ENCODE data around the gene OLFML1. TPM values are rescaled to one million over a fixed set of nuclear protein-coding genes. Genes with fewer than 3 reads are reported as not detected.

Gene OLFML1
- total RNA-seq, 1 donor from 2014 or later = not detected

- no peak overlapping the region for H2AFZ ChIP-seq (replicated peaks)
- H3F3A ChIP-seq (ENCODE audit: low read depth) = no peaks in the 10 kb centered on the region
- no peaks in the 10 kb centered on the region for H3K9me3 Mint-ChIP-seq
- no peaks in the 10 kb centered on the region for H3K36me3 Mint-ChIP-seq
- no peaks in the 10 kb centered on the region for H4K20me1 ChIP-seq (ENCODE audit: low read depth)
- TF ChIP-seq EZH2 (IDR thresholded peaks at IDR 0.05) = no peak
- DNase-seq (ENCODE audit: low spot score) = no peak
- H3K4me3 ChIP-seq = no peak overlapping the region
- no peak overlapping the region for H3K27ac Mint-ChIP-seq
- H3K27ac ChIP-seq = no peak overlapping the region
- peaks cover 10% of the 10 kb centered on the region for H3K4me1 Mint-ChIP-seq
- no peaks in the 10 kb centered on the region for H3K9me3 ChIP-seq (ENCODE audit: low read depth)
- H3K79me2 ChIP-seq (ENCODE audit: low read depth) = no peaks in the 10 kb centered on the region
- no peaks in the 10 kb centered on the region for H3K27me3 ChIP-seq
- no peak overlapping the region for H3K9ac ChIP-seq
- H3K4me1 ChIP-seq = peaks cover 16% of the 10 kb centered on the region
- no peak overlapping the region for H3K4me3 Mint-ChIP-seq
- H3K36me3 ChIP-seq = no peaks in the 10 kb centered on the region
- no peak overlapping the region for H3K4me2 ChIP-seq
- H3K27me3 Mint-ChIP-seq (ENCODE audit: insufficient read depth, low read depth) = peaks cover 11% of the 10 kb centered on the region
Measured at GRCh38 chr11:7537265-7537664, 52.0 kb downstream of the OLFML1 start.

- H3K79me2 ChIP-seq (ENCODE audit: low read depth) = no peaks in the 10 kb centered on the region
- Mint-ChIP-seq H3K4me3 (no peak overlapping the region), H3K27ac (peak overlapping the region; percentile 24), H3K9me3 (no peaks in the 10 kb centered on the region), H3K4me1 (peaks cover 13% of the 10 kb centered on the region), H3K27me3 (ENCODE audit: insufficient read depth, low read depth) (peaks cover 11% of the 10 kb centered on the region), H3K36me3 (no peaks in the 10 kb centered on the region)
- no peak overlapping the region for H3K27ac ChIP-seq
- no peak overlapping the region for H3K4me3 ChIP-seq
- H3K4me1 ChIP-seq = peaks cover 16% of the 10 kb centered on the region
- H3K36me3 ChIP-seq = no peaks in the 10 kb centered on the region
- no peak overlapping the region for H3K4me2 ChIP-seq
- no peaks in the 10 kb centered on the region for H4K20me1 ChIP-seq (ENCODE audit: low read depth)
- DNase-seq (ENCODE audit: low spot score) = no peak
- no peaks in the 10 kb centered on the region for H3K27me3 ChIP-seq
- H3F3A ChIP-seq (ENCODE audit: low read depth) = no peaks in the 10 kb centered on the region
- no peak overlapping the region for H2AFZ ChIP-seq (replicated peaks)
- H3K9ac ChIP-seq = no peak overlapping the region
- no peak for TF ChIP-seq EZH2 (IDR thresholded peaks at IDR 0.05)
- no peak for TF ChIP-seq EZH2phosphoT487 (IDR thresholded peaks at IDR 0.05)
- TF ChIP-seq CTCF (IDR thresholded peaks at IDR 0.05) = no peak
- H3K9me3 ChIP-seq (ENCODE audit: low read depth) = no peaks in the 10 kb centered on the region
Measured at GRCh38 chr11:7538031-7538430, 52.7 kb downstream of the OLFML1 start.

GRCh38 chr11:7538466-7539454 lies 53.5 kb downstream of the OLFML1 start:
- Mint-ChIP-seq H3K27ac (peak overlapping the region; percentile 24), H3K4me3 (no peak overlapping the region), H3K36me3 (no peaks in the 10 kb centered on the region), H3K4me1 (peaks cover 13% of the 10 kb centered on the region), H3K9me3 (no peaks in the 10 kb centered on the region), H3K27me3 (ENCODE audit: insufficient read depth, low read depth) (peaks cover 11% of the 10 kb centered on the region)
- H3K9me3 ChIP-seq (ENCODE audit: low read depth) = no peaks in the 10 kb centered on the region
- H3F3A ChIP-seq (ENCODE audit: low read depth) = no peaks in the 10 kb centered on the region
- no peaks in the 10 kb centered on the region for H3K27me3 ChIP-seq
- peak overlapping the region; percentile 25 for H3K4me2 ChIP-seq
- no peaks in the 10 kb centered on the region for H4K20me1 ChIP-seq (ENCODE audit: low read depth)
- H3K36me3 ChIP-seq = no peaks in the 10 kb centered on the region
- H3K27ac ChIP-seq = no peak overlapping the region
- TF ChIP-seq EZH2 (IDR thresholded peaks at IDR 0.05) (no peak), EZH2phosphoT487 (IDR thresholded peaks at IDR 0.05) (no peak), CTCF (IDR thresholded peaks at IDR 0.05) (no peak)
- no peak overlapping the region for H3K4me3 ChIP-seq
- H3K79me2 ChIP-seq (ENCODE audit: low read depth) = no peaks in the 10 kb centered on the region
- peak; percentile 25 for DNase-seq (ENCODE audit: low spot score)
- H2AFZ ChIP-seq (replicated peaks) = no peak overlapping the region
- H3K9ac ChIP-seq = no peak overlapping the region
- H3K4me1 ChIP-seq = peaks cover 16% of the 10 kb centered on the region
